GM12864 (cell line): ENCODE data around the gene EDC3.

Experiments used
- DNase-seq: peaks from one replicate; pipeline ENCODE4 v3.0.0-alpha.2; 2011; ENCODE audit warnings: low read depth
- H3K4me3 ChIP-seq: 2 replicates; pipeline ENCODE4 v1.5.1; 2011; ENCODE audit warnings: mild to moderate bottlenecking, low read depth, low read length, control low read depth
- CTCF ChIP-seq: IDR thresholded peaks from 2 replicates; pipeline ENCODE4 v1.5.1; 2011; ENCODE audit warnings: low read depth, mild to moderate bottlenecking, moderate library complexity, low read length, control low read depth, inconsistent platforms; ENCODE audit errors: missing control alignments

The EDC3 gene

GRCh38 chr15:74674161-74674560 lies 21.7 kb downstream of the EDC3 start:
- no peak for DNase-seq
- TF ChIP-seq CTCF: no peak
- no peak overlapping the region for H3K4me3 ChIP-seq

- H3K4me3 ChIP-seq: no peak overlapping the region
- TF ChIP-seq CTCF: no peak
- DNase-seq: no peak
Measured at GRCh38 chr15:74669627-74670026, 26.2 kb downstream of the EDC3 start.

GRCh38 chr15:74667975-74668374 lies 27.8 kb downstream of the EDC3 start:
- no peak for DNase-seq
- TF ChIP-seq CTCF: no peak
- H3K4me3 ChIP-seq: no peak overlapping the region

GRCh38 chr15:74664670-74665069 lies 31.2 kb downstream of the EDC3 start:
- DNase-seq: no peak
- H3K4me3 ChIP-seq: no peak overlapping the region
- TF ChIP-seq CTCF: no peak

- no peak overlapping the region for H3K4me3 ChIP-seq
- DNase-seq: no peak
- no peak for TF ChIP-seq CTCF
Measured at GRCh38 chr15:74664028-74664616, 31.7 kb downstream of the EDC3 start.

- no peak for TF ChIP-seq CTCF
- no peak overlapping the region for H3K4me3 ChIP-seq
- DNase-seq: no peak
Measured at GRCh38 chr15:74663303-74664027, 32.4 kb downstream of the EDC3 start.
